CD4-positive, alpha-beta T cell treated with Interleukin-2 at 100 ng/mL for 4 hours (primary cell): ENCODE data around the gene CLN6.

ENCODE experiments used
- DNase-seq: peaks from one replicate; pipeline ENCODE4 v3.0.0-alpha.2; 2020; ENCODE audit warnings: low spot score

Gene CLN6

GRCh38 chr15:68229386-68230156, at the start of gene CLN6:
TSS of gene CLN6 (minus strand) at chr15:68229728. CDS start at chr15:68229584, 144 bp downstream.
- DNase-seq, result peak; percentile 73

- DNase-seq, result no peak
Observed at GRCh38 chr15:68278595-68279405, 49.3 kb upstream of the CLN6 start.

GRCh38 chr15:68278345-68278594, 48.7 kb upstream of the CLN6 start:
- no peak for DNase-seq

- peak; percentile 90 for DNase-seq
Observed at GRCh38 chr15:68277603-68278344, 48.2 kb upstream of the CLN6 start, which contains the start of gene FEM1B. TSS of gene FEM1B (plus strand) at chr15:68277745. CDS start at chr15:68278418, 673 bp downstream.

GRCh38 chr15:68277131-68277602, 47.6 kb upstream of the CLN6 start:
- no peak for DNase-seq

GRCh38 chr15:68276668-68277067, 47.1 kb upstream of the CLN6 start:
- DNase-seq, result no peak

- no peak for DNase-seq
Observed at GRCh38 chr15:68275165-68275746, 45.7 kb upstream of the CLN6 start.

- no peak for DNase-seq
Observed at GRCh38 chr15:68274201-68274848, 44.8 kb upstream of the CLN6 start.

- no peak for DNase-seq
Observed at GRCh38 chr15:68272721-68273271, 43.3 kb upstream of the CLN6 start.

- no peak for DNase-seq
Observed at GRCh38 chr15:68271854-68272471, 42.4 kb upstream of the CLN6 start.

GRCh38 chr15:68268405-68268804, 38.9 kb upstream of the CLN6 start:
- no peak for DNase-seq

GRCh38 chr15:68265674-68266073, 36.1 kb upstream of the CLN6 start:
- no peak for DNase-seq

GRCh38 chr15:68265081-68265480, 35.6 kb upstream of the CLN6 start:
- no peak for DNase-seq

GRCh38 chr15:68264282-68264681, 34.8 kb upstream of the CLN6 start:
- DNase-seq, result no peak

GRCh38 chr15:68262514-68263356, 33.2 kb upstream of the CLN6 start:
- no peak for DNase-seq

- no peak for DNase-seq
Observed at GRCh38 chr15:68261980-68262379, 32.5 kb upstream of the CLN6 start.

- no peak for DNase-seq
Observed at GRCh38 chr15:68261241-68261640, 31.7 kb upstream of the CLN6 start.

- no peak for DNase-seq
Observed at GRCh38 chr15:68259883-68260282, 30.4 kb upstream of the CLN6 start.

GRCh38 chr15:68258692-68259091, 29.2 kb upstream of the CLN6 start:
- DNase-seq, result no peak
